NOMO-1 (cell line): Measurements from ENCODE around the gene SNAP25.

Experiments
- DNase-seq, 2 experiments: peaks; one replicate each; lab custom pipeline; 2025; ENCODE audit not compliant: unreplicated experiment in 2 of 2; lab: John Stamatoyannopoulos, UW

The SNAP25 gene

DNA sequence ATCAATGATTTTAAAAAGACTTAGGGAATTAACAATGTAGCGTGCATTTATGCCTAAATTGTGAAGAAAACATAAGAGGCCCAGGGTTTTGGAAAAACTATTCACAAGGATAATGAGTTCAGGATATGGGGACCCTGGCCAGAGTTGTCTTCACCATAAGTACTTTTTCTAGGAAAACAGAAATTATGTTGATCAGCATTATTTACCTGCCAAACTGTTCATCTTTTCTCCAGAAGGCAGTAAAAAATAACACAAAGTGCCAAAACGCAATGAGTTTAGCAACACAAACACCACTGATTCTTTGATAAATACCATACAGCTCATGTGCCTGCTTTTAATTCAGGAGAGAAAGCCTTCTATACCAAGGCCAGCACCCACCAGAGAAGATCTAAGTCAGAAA is 43.1 kb downstream of the SNAP25 start:
- DNase-seq: no peak

- peak in 1 of 2 experiments; percentile 15 for DNase-seq
Measured at GRCh38 chr20:10263385-10264165, 44.9 kb downstream of the SNAP25 start.

DNA sequence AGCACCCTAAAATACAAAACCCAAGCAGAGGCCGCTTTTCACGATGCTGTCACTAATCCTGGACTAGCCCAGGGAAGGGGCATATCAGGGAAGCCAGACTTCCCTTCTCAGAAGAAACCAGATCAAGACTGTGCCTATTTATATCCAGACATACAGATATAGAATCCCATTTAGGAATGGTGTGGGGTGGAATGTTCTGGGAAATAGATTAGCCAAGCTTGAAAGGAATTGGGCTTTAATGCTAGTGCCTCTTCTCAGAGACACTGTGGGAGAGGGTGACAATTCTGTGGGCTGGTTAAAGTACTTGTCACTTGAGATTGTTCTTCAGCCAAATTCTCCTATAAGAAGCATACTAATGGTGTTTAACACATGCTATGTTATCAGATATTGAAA is 45.5 kb downstream of the SNAP25 start:
- DNase-seq: no peak

DNA sequence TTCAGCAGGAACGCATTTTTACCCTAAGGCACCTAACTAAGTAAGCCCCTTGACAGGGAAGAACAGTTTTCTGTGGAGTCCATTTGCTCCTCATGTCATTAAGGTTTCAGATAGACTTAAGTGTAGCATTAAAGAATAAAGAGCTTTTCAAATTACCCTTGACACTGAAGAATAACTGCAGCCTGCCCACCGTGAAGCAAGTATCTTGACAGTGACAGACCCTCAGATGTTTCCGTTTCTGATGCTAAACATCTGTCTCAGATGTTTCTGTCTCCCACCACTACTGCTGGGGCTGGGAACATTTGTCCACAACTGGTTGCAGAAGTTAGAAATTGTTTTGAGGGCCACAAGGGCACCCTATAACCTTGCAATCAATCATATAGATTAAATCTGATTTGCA is 50.0 kb downstream of the SNAP25 start:
- no peak for DNase-seq

GRCh38 chr20:10270630-10271029 is 52.0 kb downstream of the SNAP25 start:
- DNase-seq: no peak

DNA sequence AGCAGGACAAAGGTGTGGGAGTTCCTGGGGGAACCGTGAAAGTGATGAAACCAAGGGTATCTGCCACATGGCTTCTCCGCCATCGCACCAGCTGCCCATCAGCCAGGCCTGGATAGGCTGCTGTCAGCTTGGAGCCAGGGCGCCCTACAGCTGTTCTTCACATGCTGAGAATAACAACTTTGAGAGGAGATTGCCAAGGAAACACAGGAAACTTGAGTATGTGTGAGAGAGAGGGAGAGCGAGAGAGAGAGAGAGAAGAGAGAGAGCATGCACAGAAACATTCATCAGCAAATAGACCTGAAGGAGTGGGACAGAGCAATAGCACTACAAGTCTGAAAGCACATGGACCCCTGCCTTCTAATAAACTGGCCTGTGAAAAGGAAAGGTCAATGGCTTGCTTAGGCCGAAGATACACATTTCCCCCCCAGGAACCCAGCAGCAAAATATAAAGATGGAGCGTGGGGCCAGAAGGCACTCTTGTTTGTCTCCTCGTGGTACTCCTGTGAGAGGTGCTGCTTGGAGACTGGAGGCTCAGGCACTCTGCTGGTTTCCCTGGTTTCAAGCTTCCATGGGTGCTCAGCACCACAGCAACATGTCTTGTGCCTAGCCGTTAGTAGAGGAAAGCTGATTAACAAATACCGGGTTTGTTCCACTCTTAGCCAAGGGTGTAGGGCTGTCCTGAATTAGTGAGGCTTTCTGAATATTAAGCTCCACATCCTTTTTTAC is 53.0 kb downstream of the SNAP25 start:
- DNase-seq: no peak

DNA sequence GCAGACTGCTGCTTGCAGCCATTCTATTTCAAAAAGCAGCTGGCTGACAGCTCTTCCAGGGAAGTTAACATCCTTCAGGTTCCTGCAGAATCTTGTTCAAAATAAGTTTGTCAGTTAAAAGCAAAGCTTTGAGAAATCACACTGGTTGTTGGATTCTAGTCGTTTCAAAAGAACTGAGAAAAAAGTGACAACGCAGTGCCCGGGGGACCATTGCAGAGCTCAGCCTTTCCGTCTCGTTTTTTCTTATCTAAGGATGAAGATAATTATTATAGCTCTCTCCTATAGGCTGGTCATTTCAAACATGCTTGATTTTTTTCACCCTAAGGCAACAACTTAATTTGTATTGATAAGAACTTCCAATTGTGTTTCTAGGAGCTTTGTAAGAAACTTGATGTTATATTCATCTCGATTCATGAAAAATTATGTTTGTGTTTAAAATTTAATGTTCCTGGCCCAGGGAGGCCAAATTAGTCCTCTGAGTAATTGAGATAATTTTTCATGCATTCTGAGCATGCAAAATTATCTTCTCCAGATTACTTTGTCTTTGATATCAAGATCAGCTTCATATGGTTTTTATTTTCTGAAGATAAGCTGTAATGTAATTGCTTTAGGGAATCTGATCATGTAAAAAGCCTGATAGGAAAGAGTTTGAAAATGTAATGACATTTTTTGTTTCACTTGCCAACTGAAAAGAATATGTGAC is 58.4 kb downstream of the SNAP25 start:
- no peak for DNase-seq

- no peak for DNase-seq
Measured at GRCh38 chr20:10277616-10278015, 59.0 kb downstream of the SNAP25 start.

- DNase-seq: no peak
Measured at GRCh38 chr20:10278412-10278811, 59.8 kb downstream of the SNAP25 start.

DNA sequence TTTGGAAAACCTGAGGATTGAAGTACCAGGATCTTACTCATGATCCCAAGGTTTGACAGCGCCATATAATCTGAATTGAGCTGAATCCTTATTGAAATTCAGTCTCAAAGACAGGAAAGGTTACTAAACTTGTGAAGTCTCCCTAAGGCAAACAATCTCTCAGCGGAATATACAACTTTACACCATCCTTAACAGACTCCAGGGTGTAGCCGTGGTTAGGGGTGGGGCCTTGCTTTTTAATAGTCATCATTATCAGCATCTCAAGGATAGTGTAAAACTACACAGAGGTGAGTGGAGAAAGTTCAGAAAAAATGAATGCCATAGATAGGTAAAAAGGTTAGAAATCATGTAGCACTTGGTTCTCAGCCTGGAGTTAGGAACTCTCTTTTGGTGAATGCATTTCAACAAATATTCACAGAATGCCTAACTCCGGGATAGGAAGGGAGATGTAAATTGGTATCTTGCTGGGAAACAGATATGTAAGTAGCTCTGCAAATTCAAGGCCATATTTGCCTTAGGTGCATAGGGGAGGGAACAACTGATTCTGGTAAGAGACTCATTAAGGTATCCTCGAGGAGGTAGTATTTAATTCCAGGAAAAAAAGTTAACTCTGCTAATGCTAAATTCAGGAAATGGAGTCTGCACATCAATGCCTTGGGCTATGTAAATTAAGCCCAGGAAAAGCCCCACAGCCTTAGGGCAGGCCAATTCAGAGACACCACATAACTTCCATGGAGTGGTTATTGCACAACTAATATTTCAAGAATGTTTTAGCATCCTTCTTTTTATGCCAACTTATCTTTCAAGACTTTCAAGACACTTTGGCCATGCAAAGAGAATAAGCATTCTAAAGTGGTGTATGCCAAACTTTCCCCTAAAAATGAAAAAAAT is 61.6 kb downstream of the SNAP25 start:
- DNase-seq: no peak

DNA sequence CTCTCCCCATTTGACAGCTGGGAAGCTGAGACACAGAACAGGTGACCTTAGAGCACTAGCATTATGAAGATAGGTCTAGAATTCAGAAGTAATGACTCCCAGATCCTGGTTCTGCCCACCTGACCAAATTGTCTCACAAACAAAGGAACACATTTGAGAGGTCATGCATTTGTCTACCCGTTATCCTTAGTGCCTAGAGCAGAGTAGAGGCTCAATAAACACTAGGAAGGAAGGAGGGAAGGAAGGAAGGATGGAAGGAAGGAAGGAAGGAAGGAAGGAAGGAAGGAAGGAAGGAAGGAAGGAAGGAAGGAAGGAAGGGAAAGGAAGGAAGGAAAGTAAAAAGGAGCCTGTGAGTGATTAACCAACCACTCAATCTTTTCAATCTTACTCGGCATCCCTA is 63.3 kb downstream of the SNAP25 start:
- DNase-seq: no peak

DNA sequence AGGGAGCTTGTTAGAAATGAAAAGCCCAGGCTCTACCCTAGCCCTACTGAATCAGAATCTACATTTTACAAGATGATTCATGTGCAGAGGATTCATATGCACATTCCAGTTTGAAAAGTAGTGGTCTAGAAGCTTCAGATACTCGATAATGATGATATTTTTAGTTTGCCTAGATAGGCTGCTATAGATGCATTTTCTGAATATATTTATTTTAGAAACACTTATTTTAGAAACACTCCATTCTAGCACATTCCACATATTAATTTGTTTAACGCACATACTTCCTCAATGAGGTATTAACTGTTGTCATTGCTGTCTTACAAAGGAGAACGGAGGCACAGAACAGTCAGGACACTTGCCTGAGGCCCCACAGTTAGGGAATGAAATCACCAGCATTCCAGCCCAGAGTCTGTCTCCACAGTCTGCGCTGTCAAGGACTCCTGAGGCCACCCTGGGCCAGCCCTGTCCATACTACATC is 64.4 kb downstream of the SNAP25 start:
- DNase-seq: no peak

GRCh38 chr20:10286356-10286755 is 67.7 kb downstream of the SNAP25 start:
- DNase-seq: no peak

DNA sequence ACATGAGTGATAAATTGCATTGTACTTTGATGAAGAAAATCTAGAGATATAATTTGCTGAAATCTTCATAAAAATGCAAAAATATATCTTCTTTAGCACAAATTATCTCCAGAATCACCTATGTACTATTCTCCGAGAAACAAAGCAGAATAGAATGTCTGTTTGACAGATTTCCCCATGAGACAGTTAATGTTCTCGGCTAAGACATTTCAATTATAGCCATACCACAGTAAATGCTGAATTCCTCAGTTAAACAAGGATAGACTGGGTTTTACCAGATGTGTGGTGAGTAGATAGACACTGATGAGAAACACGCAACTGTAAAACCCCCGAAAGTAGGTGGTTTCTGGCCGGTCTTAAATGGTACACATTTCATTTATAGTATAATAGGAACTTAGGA is 69.8 kb downstream of the SNAP25 start:
- DNase-seq: no peak

DNA sequence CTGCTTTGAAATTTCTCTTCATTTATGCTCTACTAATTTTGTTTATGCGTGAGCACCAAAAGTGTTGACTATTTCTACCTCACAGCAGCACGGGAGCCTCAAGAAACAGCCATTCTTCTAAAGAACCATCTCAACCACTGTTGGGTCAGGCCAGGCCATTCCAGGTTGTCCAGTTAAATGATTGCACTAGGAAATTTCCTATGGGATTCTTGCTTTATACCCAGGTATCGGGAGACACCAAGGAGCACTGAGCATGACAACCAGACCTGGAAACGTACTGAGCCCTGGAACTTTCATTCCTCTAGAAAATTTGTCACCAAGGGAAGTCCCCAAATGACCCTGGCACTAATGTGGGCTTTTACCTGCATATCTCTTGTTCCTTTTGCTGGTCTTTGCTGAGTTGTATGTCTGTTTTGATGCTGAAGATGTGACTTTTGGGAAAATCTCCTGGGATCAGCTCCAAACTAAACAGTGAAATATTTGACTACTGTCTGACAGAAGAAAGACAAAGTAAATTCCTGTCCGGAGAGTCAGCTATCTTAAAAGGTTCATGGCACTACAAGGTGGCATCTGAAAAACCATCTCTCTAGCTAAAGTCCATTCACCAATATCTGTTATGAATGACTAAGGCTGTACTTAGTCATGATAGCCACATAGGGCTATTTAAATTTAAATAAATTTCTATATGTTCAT is 70.5 kb downstream of the SNAP25 start:
- no peak for DNase-seq

DNA sequence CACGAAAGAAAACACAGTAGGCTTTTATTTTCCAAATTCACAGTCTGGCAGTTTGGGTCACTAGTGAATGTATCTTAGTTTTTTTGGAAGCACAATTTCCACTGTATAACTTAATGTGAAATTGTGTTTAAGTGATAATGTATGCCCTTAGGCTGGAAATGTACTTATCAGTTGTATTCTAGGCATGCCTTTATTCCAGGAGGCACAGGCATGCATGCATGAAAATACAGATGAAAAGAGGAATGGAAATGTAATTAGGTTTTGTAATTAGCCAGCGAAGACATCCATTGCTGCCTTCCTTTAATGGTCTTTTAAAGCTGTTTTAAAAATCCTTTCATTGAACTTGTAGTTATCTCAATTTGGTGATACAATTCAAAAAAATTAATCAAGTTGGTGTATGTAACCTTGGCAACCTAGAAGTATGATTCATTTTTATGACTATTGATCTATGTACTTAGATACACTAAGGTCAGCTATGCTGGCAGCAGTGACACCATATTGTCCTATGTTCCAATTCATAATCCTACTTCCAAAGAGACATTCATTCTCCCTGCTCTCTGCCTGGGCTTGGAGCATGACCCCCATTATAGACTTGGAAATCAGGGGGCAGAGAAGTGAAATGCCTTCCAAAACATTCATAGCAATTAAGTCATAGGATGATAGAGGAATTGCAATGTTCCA is 73.1 kb downstream of the SNAP25 start:
- DNase-seq: no peak

- no peak for DNase-seq
Measured at GRCh38 chr20:10297223-10297622, 78.6 kb downstream of the SNAP25 start.

DNA sequence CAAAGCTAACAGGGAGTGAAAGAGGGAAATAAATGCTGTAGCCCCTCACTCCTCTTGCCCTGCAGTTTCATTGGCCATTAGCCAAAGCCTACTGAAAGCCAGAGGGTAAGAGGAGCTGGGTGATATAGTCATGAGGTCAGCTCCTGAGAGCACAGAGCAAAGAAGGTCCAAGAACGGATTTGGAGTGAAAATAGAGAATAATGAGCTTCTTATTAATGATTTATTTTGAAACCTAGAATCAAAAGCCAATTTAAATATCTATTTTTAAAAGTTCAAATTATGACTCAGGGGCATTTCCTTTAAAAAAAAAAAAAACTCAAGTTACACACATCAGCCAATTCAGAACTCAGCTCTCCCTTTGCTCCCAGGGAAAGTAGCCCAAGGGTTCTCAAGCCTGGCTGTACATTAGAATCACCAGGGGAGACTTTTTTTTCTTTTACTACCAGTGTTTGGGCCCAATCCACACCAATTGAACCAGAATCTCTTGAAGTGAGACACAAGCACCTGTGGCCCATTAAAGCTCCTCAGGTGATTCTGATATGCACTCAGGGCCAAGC is 79.1 kb downstream of the SNAP25 start:
- DNase-seq: no peak
